Measurements from ENCODE around the gene STIL.
"Not testable (repeated sequence)": the region's sequence is repeated elsewhere in the genome, so short reads cannot be mapped to it uniquely, and the experiment has no call there.

The STIL gene

DNA sequence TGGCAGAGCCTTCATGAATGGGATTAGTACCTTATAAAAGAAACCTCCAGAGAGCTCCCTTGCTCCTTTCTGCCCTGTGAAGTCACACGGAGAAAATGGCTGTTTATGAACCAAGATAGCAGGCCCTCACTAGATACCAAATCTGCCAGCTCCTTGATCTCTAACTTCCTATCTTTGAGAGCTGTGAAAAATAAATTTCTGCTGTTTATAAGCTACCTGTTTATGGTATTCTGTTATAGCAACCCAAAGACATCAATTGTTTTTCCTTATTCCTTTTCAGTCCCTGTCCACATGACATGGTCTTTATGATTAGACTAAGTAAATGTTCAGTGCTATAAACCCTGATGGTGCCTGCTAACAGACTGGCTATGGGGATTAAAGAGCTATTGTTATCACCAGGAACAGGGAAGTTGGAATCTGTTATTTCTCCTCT, 9.7 kb upstream of the STIL start:
- no peak for DNase-seq

DNA sequence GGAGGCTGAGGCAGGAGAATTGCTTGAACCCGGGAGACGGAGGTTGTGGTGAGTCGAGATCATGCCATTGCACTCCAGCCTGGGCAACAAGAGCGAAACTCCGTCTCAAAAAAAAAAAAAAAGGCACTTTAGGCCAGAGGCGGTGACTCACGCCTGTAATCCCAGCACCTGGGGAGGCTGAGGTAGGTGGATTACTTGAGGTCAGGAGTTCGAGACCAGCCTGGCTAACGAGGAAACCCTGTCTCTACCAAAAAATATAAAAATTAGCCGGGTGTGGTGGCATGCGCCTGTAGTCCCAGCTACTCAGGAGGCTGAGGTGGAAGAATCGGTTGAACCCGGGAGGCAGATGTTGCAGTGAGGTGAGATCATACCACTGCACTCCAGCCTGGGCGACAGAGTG, 6.0 kb upstream of the STIL start:
- not testable (repeated sequence) for DNase-seq

DNA sequence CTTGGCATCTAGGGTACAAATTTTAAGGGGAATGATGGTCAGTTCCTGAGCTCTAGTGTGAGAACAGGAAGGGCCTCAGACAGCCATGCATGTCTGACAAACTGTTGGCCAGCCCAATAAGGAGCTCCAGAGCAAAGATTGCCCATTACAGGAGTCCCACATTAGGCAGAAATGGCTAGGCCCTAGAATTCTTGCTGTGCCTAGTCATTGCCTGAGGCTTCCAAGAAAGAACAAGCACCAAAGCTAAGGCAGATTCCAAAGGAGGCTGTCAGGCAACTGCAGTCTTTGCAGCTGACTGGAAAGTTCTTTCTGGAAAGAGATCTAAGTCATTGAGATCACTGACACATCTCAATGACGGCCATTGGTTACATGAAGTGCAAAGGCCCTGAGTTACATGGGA, 3.9 kb upstream of the STIL start:
- no peak for DNase-seq

- DNase-seq: no peak
Measured at GRCh38 chr1:47309427-47309826, 4.5 kb downstream of the STIL start.

- no peak for DNase-seq
Measured at GRCh38 chr1:47302472-47302871, 11.5 kb downstream of the STIL start.

GRCh38 chr1:47298025-47298699, 15.8 kb downstream of the STIL start:
- DNase-seq: no peak

DNA sequence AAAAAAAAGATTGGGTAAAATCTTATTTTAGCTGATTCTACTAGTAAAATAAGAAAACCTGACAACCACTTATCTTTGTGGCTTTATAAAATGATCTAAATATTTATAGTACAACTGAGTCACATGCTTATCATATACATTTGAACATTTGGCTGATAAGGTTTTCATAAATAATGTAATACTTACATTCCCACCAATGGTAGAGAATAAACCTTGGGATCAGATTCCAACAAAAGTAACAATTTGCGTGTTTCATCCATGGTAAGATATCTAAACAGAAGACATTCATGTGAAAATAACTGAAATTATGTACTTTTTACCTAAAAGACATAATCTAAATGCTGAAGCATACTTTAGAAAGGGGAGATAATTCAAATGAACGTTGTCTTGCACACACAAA, 18.4 kb downstream of the STIL start:
- no peak for DNase-seq

DNA sequence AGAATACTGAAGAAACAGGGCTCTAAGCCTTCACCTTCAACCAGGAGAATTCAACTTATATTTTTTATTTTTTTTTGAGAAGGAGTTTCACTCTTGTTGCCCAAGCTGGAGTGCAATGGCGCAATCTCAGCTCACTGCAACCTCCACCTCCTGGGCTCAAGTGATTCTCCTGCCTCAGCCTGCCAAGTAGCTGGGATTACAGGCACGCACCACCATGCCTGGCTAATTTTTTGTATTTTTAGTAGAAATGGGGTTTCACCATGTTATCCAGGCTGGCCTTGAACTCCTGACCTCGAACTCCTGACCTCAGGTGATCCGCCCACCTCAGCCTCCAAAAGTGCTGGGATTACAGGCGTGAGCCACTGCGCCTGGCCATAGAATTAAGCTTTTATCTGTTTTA, 19.1 kb downstream of the STIL start:
- not testable (repeated sequence) for DNase-seq

- not testable (repeated sequence) for DNase-seq
Measured at GRCh38 chr1:47288116-47288515, 25.8 kb downstream of the STIL start.

- DNase-seq: no peak
Measured at GRCh38 chr1:47280142-47280541, 33.8 kb downstream of the STIL start.

DNA sequence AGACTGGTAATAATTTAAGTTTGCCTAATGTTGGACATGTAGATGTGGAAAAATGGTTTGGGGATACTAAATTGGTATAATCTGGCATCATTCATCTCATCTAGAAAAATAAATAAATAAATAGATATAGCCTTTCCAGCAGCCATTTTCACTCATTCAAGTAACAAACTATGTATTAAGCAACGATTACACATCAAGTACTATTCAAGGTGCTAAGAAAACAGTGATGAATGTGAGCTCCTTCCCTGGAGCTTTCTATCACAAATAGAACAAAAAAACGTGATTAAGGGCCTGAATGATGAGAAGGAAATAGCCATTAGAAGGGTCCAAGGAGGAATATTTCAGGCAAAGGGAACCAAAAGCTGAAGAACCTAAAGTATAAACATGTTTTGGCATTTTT, 37.1 kb downstream of the STIL start:
- no peak for DNase-seq

DNA sequence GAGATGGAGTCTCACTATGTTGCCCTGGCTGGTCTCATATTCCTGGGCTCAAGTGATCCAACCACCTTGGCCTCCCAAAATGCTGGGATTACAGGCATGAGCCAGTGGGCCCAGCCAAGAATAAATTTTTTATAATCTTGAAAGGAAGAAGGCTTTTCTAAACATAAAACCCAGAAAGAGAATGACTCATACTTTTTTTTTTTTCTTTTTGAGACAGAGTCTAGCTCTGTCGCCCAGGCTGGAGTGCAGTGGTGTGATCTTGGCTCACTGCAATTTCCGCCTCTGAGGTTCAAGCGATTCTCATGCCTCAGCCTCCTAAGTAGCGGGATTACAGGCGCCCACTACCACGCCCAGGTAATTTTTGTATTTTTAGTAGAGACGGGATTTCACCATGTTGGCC, 38.1 kb downstream of the STIL start:
- DNase-seq: not testable (repeated sequence)

DNA sequence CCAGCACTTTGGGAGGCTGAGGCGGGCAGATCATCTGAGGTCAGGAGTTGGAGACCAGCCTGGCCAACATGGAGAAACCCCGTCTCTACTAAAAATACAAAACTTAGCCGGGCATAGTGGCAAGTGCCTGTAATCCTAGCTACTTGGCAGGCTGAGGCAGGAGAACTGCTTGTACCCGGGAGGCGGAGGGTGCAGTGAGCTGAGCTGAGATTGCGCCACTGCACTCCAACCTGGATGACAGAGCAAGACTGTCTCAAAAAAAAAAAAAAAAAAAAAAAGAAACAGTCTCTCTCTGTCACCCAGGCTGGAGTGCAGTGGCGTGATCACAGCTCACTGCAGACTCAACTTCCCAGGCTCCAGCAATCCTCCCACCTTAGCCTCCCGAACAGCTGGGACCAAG, 48.4 kb downstream of the STIL start:
- DNase-seq: not testable (repeated sequence)

- DNase-seq: no peak
Measured at GRCh38 chr1:47262787-47263413, 51.0 kb downstream of the STIL start.

DNA sequence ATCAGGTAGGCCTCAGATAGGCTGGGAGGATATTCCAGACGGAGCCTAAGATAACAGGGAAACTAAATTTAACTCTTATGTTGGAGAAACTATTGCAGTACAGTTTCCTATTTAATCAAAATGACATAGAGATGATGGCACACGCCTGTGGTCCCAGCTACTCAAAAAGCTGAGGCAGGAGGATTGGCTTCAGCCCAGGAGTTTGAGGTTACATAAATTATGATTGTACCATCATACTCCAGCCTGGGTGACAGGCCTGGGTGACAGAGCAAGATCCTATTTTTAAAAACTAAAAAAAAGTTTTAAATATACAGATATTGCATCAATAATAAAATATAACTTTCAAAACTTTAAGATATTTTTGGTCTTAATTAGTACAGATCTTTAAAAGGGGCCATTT, 56.7 kb downstream of the STIL start:
- no peak for DNase-seq

- no peak for DNase-seq
Measured at GRCh38 chr1:47252795-47253194, 61.2 kb downstream of the STIL start.

DNA sequence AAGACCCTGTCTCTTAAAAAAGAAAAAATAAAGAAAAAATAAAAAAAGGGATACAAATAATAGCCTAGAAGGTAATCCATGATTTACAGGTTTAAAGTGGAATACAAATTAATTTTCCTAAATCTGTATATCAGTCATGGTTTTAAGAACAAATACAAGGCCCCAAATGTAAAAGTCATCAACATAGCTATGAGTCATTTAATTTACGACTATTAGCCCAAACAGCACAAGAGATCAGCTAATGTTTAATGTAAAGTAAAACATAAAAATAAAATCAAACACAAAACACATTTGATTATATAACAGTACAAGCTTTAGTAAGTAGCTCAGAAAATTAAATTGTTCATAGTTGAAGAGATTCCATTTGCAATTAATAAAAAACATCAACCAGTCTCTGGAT, 61.6 kb downstream of the STIL start:
- DNase-seq: no peak

GRCh38 chr1:47249755-47250154, 64.2 kb downstream of the STIL start:
- DNase-seq: no peak

GRCh38 chr1:47244339-47244862, 69.5 kb downstream of the STIL start:
- DNase-seq: no peak

- no peak for DNase-seq
Measured at GRCh38 chr1:47243910-47244309, 70.0 kb downstream of the STIL start.

DNA sequence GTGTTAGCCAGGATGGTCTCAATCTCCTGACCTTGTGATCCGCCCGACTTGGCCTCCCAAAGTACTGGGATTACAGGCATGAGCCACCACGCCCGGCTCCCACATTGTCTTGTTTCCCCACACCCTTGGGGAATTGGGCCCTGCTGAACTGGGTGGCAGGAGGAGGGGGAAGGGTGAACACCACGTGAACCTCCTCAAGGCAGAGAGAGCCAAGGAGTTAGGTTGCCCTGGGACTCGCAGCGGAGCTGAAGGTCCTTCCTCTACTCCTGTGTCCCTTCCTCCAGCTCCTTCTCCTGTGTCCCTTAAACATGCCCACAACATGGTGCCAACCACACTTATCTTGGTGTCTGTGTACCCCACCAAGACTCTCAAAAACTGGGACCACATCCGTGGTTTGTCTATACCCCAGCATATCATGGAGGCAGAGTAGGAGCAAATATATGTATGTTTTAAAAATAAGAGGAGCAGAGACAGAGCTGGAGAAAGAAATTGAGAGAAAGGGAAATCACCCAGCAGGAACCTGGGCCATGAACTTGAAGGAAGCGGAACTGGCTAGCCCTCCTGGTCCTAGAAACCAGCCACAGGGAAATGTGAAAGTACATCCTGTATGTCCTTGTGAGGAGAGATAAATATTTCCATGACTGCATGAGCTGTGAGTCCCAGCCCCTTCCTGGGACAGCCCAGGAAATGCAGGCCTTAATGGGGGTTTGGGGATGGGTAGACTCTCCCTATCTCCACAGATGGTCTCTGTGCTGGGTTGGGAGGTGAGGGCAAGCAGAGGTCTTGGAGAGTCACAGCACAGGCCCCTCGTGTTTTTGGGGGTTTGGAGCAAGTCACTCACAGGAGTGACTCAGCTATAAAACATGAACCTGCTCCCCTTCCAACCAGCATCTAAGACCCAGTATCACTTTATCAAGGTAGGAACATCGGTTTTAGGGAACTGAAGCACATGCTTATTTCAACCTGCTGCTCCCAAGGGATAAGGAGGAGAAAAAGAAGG, 72.5 kb downstream of the STIL start:
- DNase-seq: no peak

Measured in anterior cingulate cortex (tissue), 58 donors.